Hippocampal formation (tissue), 2 donors: ENCODE data around the gene IL21R.

Source experiments
- DNase-seq, 2 donors: peaks; one replicate each; lab custom pipeline; 2025; lab: John Stamatoyannopoulos, UW

IL21R gene

GRCh38 chr16:27462846-27463682 is 61.1 kb downstream of the IL21R start:
- DNase-seq, result no peak

DNA sequence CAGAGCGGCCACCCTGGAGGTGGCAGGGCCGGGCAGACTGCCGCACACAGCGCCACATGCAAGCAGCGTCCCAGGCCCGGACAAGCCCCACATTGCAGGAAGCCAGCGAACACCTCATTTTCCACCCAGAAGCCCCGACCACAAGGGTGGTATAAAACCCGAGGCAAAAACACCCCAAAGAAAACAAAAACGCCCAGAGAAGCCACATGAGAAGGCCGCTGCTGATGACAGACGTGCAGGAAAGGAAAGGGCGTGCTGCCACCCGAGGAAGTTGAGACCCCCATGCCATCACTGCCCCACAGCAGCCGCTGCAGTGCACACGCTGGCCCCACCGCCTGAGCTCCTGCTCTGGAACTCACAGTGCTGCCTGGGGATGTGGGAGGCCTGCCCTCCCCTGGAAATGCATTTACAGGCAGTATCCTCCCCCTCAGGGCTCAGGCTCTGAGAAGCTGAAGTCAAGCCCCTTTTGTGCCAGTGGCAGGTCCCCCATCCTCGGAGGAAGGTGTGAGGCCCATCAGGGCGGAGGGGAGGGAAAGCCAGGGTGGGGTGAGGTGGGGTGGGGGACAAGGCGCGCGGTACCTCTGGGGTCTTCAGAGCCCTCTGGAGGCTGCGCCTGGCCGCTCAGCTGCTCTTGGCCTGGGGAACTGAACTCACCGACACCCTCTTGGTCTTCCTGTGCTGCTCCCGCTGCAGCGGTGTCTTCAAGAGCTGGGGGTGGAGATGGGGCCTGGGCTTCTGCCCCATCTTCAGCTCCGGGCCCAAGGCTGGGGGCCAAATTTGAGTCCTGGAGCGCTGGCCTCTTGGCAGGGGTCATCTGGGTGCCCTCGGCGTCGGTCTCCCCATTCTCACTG is 62.0 kb downstream of the IL21R start:
- no peak for DNase-seq

DNA sequence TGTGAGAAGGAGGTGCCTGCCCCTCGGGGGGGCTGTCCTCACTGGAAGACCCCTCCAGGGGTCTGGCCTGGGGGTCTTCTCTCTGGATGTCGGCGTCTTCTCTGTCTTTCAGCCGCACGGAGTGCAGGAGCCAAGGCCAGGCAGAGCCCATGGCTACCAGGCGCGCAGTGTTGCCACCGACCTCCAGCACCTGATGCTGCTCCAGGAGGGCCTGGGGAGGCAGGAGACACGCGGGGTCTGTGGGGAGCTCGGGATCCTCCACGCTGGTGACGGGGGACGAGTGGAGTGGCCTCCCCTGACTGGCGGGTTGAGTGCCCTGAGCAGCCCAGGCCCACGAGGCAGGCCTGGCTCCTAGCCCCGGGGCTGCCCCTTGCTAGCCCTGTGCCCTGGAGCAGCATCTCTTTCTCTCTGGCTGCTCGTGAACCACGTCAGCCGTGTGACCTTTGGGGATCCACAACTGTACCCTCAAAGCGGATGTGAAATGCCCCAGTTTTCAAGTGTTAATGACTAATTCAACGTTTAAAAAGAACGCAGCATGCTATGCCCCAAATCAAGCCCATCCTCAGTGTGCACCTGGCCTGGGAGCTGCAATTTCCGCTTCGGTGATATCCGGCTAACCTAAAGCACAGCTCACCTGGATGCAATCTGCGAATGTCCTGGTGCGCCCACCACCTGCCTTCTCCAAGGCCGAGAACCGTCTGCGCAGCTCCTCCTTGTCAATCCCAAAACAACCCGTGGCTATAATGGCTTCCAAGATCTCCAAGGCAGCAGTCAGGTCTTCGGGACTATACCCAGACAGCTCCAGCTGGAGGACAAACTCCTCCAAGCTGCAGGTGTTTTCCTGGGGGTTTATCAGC is 62.9 kb downstream of the IL21R start:
- no peak for DNase-seq

DNA sequence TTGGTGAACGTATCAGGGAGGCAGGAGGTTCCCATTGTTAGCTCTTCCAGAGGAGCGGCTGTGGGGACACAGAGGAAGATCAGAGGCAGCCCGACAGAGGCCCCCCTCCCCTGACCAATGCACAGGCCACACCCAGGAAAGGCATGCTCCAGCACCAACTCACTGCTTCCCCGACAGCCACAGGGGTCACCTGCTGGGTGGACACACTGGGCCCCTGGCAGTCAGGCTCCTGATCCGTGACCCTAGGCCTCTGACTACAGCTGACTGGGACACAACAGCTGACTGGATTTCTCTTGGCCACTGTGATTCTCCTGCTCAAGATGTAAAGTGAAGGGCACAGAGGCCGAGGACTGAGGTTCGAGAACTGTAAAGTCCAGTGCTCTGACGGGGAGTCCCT is 63.5 kb downstream of the IL21R start:
- no peak for DNase-seq

- DNase-seq, result no peak
These were observed 67.1 kb downstream of the IL21R start for GRCh38 chr16:27468941-27469531.

GRCh38 chr16:27470567-27471431 is 68.8 kb downstream of the IL21R start:
- DNase-seq, result no peak

GRCh38 chr16:27471661-27472060 is 69.7 kb downstream of the IL21R start:
- no peak for DNase-seq

DNA sequence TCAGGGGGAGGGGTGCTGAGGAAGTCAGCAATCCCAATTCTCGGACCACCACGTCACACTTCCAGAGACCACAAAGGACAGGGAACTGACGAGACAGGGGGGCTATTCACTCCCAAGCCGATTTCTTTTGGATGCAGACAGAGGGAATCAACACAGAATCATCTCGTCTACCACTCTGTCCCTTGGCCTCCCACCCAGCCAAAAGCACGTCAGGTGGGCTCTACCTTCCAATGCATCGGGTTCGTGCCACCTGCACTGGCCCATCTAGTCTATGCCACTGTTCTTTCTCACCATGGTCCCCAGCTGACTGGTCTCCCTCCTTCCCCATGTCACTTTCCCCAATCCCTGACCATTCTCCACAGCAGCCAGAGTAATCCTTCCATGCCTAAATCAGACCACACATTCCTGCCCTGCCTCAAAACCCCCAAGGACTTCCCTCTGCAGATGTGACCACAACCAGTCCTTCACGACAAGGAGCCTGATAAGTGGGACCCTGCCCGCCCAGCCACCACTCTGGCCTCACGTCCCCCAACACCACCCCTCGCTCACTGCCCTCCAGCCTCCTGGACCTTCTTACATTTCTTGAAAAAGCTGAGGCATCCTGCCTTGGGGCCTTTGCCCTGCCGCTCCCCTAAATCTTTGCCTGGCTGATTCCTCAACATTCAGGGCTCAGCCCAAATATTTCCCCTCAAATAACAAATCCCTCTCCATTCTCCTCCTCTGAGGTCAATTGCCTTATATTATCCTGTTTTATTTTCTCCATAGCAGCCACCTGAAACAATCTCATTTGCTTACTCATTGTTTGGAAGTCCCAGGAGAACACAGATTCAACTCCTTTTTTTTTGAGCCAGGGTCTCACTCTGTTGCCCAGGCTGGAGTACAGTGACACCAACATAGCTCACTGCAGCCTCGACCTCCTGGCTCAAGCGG is 70.4 kb downstream of the IL21R start:
- no peak for DNase-seq

GRCh38 chr16:27473101-27473900 is 71.3 kb downstream of the IL21R start:
- no peak for DNase-seq

GRCh38 chr16:27474041-27474440 is 72.1 kb downstream of the IL21R start:
- DNase-seq, result no peak

DNA sequence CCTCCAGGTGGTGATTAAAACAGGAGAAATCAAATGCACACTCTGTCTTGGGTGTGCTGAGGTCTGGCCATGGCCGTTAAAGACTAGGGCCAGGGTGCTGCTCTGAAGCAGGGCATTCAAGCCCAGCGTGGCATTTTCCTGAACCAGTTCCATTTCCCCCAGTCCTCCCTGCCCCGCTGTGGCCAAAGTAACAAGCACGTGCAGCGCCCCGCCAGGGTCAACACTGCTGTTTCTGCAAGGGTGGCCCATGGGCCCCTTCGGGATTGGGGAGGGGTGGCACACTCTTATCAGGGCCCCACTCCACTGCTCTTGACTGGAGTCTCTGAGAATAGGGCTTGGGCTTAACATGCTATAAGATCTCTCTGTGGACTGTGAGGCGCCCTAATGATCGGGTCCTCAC is 72.9 kb downstream of the IL21R start:
- DNase-seq, result no peak

DNA sequence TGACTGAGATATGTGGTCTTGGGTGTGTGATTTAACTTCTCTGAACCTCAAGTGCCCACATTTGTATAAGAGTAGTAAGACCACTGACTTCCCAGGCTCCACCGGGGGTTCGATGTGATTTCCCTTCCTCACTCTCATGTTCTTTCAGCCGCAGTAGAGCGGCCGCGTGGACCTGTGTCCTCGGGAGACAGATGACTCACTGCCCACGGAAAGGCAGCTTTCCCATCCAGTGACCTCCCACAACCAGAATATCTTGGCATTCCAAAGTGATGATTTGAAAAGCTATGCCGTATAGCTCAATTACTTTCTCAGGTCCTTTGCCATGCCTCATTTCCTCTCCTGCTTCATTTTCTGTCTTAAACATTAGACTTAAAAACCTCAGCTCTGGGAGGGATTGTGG is 73.6 kb downstream of the IL21R start:
- DNase-seq, result no peak

DNA sequence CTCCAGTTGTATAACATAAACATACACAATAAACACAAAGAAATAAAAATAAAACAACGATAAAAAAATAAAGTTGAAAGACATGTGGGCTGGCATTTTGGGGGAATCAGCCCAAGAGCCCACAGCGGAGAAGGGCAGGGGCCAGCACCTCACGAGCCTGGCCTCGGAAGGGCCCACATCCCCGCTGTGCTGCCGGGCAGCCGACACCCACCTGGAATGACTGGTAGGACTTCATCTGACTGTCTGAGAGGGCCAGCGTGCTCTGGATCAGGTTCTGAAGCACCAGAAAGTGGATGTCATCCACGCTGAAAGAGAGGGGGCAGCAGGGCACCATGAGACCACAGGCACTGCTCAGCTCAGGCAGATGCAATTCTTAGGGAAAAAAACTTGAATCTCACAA is 74.3 kb downstream of the IL21R start:
- no peak for DNase-seq

- no peak for DNase-seq
These were observed 78.8 kb downstream of the IL21R start for GRCh38 chr16:27480761-27481160.

GRCh38 chr16:27481282-27481934 is 79.4 kb downstream of the IL21R start:
- no peak for DNase-seq

GRCh38 chr16:27482397-27483087 is 80.6 kb downstream of the IL21R start:
- no peak for DNase-seq

- DNase-seq, result no peak
These were observed 81.1 kb downstream of the IL21R start for GRCh38 chr16:27483088-27483437.

GRCh38 chr16:27483624-27484023 is 81.7 kb downstream of the IL21R start:
- no peak for DNase-seq
